ENCODE data around the gene NMNAT1.
A peak's percentile ranks its signal among the peaks of the same experiment; 100 is the strongest.
"Not testable (repeated sequence)": the region's sequence is repeated elsewhere in the genome, so short reads cannot be mapped to it uniquely, and the experiment has no call there.

NMNAT1 gene

GRCh38 chr1:9922342-9922741 is 20.9 kb upstream of the NMNAT1 start:
- no peak for DNase-seq

DNA sequence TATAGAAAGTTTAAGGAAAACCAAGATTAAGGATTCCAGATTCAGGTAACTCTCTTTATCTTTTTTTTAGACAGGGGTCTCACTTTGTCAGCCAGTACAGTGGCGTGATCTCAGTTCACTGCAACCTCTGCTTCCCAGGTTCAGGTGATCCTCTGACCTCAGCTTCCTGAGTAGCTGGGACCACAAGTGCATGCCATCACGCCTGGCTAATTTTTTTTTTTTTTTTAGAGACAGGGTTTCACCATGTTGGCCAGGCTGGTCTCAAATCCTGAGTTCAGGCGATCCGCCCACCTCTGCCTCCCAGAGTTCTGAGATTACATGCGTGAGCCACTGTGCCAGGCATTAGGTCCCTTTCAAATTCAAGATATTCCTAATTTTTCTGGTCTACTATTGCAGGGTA is 16.0 kb upstream of the NMNAT1 start:
- no peak for DNase-seq

- DNase-seq, result no peak
These were observed 13.6 kb upstream of the NMNAT1 start for GRCh38 chr1:9929431-9930385.

DNA sequence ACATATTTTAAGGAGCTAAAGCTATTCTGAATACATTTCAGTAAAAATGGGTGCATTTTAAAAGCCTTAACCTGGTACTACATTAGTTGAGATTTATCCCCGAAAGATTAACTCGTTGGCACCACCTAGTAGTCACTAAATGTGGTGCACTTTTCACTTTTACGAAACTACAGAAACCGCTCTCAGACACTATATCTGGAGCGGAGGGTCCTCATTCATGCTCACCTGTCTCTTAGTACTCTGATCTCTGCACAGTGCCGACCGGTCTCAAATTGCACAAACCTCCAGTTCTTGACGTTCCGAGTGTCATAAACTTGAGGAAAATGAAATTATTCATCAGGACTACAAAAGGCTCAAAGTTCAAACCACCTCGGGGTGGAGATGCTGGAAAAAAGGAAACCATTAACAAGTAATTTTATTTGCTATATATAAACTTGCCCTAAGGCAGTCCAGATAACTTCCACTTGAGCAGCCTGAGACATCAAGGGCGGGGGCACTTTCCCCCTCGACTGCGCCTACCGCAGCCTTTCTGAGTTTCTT is 806 bp upstream of the NMNAT1 start:
- peak; percentile 66 for DNase-seq

DNA sequence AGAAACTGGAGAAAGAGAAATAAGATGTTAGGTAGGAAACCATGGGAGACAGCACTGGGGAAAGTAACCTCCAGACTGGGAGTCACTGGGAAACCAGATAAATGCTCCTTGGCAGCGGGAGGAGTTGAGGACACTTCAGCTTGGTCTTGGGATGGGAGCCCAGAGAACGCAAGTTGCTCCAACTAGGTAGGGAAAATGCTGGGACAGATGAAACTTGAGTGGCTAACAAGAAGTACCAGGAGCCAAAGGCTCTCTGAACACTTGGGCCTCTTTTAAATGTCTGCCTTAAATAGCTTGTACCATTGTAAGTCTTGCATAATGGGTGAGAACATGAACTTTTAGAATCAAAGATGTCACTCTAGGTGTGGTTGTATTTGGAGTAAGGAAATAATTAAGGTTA is 3.0 kb downstream of the NMNAT1 start:
- DNase-seq, result no peak

DNA sequence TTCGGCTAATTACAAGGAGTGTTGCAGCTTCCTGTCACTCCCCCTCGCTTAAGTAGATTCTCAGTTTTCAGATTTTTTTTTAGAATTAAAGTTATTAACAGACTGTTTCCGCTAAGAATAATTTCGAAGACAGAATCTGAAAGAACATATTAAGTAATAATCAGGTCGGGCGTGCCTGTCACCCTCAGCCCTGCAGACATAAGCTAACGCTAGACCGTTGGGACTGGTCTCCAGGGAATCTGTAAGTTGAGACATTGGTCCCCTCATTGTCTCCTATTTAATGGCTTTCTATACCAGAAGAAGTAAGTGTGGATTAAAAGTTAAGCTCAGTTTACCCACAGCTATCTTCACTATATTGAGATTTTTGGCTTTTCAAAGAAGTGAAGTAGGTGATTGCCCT is 14.5 kb downstream of the NMNAT1 start:
- no peak for DNase-seq

- no peak for DNase-seq
These were observed 16.7 kb downstream of the NMNAT1 start for GRCh38 chr1:9960011-9960410.

DNA sequence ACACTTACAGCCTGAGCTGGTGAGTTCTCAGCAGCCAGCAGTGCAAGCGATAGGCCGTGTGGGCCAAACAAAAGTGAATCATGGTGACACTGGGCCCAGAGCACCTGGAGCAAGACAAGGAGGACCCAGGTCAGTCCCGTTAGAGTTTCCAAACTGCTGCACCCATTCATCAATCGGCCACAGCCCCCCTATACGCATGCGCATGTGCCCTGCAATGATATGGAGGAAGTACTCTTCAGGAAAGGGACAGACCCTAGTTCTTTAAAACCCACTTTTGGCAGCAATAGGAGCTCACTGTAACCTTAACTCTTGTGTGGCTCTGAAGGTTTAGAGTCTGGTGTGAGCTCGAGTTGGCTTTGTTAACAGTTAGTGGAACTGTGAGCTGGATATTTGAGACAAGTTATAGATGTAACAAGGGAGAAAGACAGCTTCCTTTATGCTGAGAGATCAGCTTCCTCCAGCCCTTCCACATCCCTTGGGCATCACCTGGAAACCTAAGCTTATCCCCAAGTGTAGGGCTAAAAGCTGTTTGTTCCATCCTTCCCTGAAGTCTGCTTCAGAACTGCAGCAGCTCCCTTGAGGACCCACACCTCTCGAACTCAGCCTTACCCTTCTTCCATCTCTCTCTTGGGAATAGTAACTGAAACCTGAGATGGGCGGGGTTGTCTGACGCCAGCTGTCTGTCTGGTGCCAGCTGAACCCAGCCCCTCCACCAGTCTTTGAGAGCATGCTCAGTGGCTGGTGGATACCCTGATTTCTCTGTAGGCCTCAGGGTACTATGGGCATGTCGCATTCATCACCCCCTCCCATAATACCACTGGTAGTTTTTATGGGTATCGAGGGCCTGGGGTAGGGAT is 17.7 kb downstream of the NMNAT1 start:
- DNase-seq, result peak; percentile 67

DNA sequence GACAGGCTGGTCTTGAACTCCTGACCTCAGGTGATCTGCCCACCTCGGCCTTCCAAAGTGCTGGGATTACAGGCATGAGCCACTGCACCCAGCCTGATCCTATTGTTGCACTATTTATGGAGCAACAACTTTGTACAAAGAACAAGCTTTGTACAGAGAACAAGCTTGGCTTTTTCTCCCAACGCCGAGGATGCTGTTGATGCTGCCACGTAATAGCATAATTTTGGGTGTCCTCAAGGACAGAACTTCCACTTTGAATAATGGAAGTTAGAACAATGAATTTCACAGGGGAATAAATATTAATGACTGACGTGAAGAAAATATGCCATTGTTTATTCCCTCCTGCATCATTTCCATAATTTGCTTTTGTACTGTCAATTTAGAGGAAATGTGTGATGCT is 41.0 kb downstream of the NMNAT1 start:
- DNase-seq, result no peak

GRCh38 chr1:9985001-9985400 is 41.7 kb downstream of the NMNAT1 start:
- DNase-seq, result no peak

DNA sequence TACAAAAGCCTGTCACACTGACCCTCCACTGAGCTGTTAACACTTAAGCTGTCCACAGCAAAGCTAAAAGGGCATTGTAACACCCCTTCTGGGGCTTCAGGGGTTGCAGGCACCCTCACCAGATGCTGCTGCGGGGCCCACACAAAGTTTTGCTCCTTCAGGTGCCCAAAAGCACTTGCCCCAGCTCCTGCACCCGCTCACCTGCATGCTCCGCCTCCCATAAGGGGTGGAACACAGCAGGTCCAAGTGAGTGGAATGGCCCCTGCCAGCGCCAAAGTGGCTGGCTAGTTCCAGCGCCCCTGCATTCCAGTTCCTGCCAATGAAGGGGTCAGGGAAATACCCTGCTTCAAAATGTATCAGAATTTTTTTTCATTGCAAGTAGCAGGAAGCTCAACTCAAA is 46.5 kb downstream of the NMNAT1 start:
- no peak for DNase-seq

DNA sequence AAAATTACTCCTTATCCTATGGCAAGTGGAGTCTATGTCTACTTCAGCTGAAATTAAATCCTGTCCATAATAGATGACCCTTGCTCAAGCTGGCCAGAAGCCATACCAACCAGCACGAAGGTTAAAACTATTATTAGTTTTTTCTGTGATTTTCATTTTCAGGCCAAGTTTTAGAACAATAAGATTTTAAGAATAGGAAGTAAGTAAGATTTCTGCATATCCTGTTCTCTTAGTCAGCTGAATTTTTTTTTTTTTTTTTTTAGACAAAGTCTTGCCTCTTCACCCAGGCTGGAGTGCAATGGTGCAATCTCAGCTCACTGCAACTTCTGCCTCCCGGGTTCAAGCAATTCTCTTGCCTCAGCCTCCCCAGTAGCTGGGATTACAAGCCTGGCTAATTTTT is 47.7 kb downstream of the NMNAT1 start:
- no peak for DNase-seq

GRCh38 chr1:9992910-9993309 is 49.6 kb downstream of the NMNAT1 start:
- no peak for DNase-seq

GRCh38 chr1:9993561-9994075 is 50.3 kb downstream of the NMNAT1 start:
- no peak for DNase-seq

- DNase-seq, result peak; percentile 10
These were observed 53.6 kb downstream of the NMNAT1 start, which contains the start of gene RBP7 for GRCh38 chr1:9996624-9997582. Gene RBP7 (plus strand): TSS chr1:9997228. CDS start chr1:9997259, 31 bp downstream.

DNA sequence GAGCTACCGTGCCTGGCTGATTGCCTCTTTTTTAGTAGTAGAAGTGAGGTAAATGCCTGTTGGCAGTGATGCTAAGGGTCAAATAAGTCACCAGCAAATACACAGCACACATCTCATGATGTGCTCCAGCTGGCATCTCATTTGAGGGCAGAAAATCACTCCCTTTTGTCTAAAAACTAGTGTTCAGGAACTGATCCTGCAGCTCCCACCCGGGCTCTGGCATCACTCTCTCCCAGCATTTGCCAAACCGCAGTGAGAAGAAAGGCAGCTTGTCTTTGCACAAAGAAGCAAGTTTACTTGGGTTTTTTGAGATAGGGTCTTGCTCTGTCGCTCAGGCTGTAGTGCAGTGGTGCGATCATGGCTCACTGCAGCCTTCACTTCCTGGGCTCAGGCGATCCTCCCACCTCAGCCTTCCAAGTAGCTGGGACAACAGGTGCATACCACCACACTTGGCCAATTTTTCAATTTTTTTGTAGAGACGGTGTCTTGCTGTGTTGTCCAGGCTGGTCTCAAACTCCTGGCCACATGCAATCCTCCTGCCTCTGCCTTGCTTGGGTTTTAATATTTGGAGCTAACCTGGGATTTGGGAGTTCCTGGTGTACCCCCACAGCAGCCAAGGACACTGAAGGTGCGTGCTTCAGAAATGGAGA is 57.9 kb downstream of the NMNAT1 start:
- DNase-seq, result no peak

GRCh38 chr1:10005248-10005647 is 62.0 kb downstream of the NMNAT1 start:
- DNase-seq, result not testable (repeated sequence)

GRCh38 chr1:10007169-10007568 is 63.9 kb downstream of the NMNAT1 start:
- DNase-seq, result no peak

GRCh38 chr1:10014016-10014415 is 70.7 kb downstream of the NMNAT1 start:
- DNase-seq, result no peak

DNA sequence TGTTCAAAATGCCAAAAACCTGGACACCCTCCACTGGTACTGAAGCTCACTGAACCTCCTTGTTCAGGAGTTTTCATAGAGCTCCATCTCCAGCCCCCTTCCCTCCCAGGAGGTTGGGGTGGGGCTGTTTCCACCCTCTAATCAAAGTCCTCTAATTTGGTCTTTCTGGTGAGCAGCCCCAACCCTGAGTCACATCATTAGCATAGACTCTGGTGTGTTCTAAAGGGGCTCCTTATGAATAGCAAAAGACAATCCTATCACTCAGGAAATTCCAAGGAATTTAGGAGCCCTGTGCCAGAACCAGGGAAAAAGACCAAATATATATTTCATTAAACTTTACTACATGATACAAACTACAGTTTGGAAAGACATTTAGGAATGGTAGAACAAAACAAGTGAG is 76.3 kb downstream of the NMNAT1 start:
- DNase-seq, result no peak

- DNase-seq, result no peak
These were observed 76.8 kb downstream of the NMNAT1 start for GRCh38 chr1:10020086-10020485.

All from DMS79 treated with DMSO at 0.1 percent for 48 hours (cell line).